Activated CD4-positive, alpha-beta T cell treated with anti-CD3 and anti-CD28 coated beads for 48 hours (primary cell): ENCODE data around the gene AHNAK.
"Not testable (repeated sequence)": the region's sequence is repeated elsewhere in the genome, so short reads cannot be mapped to it uniquely, and the experiment has no call there.

Experiments used
- DNase-seq: peaks from one replicate; pipeline ENCODE4 v3.0.0-alpha.2; 2020

AHNAK gene

DNA sequence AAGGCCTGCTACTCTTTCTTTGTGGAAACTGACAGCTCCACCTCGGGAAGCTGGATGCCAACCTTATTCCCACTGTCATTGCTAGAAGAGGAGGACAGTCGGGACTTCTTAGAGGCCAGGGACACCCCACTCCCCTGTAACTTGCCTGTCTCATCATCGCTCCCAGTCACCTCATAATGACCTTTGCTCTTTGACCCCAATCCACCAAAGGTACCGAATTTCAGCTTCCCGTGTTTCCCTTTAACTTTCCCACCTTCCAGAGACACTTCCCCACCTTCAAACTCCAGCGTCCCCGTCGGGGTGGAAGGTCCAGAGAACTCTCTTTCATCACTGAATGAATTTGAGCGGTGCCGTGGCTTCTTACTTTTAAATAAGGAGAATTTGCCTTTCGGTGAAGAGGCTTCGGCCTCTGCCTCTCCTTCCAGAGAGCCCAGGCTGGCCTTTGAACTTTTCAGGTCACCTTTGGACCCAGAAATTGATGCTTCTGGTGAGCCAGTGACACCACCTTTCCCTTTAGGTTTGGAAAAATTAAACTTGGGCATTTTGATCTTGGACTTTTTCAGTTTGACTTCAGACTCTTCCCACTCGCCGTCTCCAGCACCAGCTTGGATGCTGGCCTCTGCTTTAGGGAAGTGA, 29.8 kb downstream of the AHNAK start:
- no peak for DNase-seq

DNA sequence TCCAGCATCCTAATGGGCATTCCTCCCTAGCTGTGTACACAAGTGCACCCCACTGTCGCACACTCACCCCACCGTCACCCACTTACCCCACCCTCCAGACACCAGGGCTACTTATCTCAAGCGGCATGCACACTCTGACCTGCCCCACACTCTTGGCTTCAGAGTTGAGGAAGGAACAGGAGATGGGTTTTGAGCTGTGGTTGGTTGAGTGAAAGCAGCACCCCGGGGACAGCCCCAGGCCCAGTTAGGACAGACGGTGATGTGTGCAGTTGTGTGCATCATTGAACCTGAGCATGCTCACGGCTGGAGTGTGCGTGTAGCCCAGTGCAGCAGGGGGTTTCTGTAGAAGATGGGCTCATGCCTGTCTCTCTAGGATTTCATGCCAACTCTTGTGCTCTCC, 32.5 kb downstream of the AHNAK start:
- no peak for DNase-seq

DNA sequence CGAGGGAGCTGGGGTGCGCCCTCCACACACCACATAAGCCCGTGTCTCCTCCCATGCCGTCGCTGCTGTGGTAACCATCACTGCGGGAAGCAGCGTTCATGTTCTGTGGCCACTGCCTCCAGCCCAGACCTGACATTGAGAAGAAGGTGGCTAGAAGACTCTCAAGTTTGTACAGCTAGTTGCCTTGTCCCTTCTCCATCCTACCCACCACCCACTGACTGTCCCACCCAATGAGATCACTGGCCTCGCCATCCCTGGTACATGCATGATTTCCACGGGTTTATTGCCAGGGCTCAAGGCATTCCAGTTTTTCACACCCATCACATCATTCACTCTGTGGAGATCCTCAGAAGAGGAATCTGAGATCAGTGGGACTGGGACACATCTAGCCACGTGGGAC, 33.0 kb downstream of the AHNAK start:
- no peak for DNase-seq

DNA sequence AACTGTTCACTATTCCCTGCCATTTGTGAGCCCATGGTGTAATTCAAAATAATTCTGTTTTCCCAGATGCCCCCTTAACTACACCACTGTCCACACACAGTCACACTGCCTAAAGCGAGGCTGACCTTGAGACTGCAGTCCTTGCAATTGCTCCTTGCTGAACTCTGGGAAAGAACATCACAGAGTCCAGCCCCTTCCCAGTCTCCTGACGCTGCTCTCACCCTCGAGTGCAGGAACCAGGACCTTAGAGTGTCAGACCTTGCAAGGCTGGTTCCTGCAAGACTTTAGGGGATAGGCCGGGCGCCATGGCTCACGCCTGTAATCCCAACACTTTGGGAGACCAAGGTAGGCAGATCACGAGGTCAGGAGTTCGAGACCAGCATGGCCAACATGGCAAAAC, 33.6 kb downstream of the AHNAK start:
- no peak for DNase-seq

DNA sequence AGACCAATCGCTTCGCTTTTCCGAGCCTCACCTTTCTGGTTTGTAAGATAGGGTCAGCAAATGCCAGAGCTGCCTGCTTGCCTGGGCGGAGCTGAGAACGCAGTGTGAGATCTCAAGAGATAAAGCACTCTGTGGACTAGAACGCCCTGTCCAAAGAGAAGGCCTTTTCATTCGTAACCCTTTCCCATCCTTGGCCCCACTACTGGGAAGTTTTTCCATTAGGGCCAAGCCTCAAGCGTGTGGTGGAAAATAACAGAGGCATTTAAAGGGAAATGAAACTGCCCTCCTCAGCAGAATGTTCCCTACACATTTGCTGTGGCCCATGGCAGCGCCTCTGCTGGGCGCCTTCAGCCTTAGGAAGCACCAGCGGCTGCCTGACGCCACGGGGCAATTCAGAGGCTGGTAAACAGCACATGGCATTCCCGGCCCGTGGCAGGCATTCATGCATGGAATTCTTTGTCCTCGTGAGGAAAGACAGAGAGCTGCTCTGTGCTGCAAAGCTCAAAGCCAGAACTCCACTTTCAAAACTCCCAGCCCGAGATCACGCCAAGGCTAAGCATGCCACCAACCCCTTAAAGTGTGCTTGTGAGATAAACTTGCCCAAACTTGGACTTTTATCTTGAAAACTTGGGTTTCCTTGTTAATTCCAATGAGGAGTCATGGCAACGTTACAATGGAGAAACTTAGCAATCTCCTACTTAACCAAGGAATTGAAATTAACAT, 38.1 kb downstream of the AHNAK start:
- DNase-seq: peak; percentile 12

DNA sequence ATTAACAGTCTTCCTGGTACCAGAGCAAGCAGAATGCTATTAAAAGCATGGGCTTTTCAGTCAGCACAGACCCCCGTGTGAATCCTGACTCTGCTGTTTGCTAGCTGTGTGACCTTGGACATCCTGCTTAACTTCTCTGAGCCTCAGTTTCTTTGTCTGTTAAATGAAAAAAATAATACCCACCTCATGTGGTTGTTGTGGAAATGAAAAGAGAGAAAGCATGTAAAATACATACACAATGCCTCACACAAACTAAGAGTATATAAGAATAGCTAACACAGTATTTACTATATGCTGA, 39.5 kb downstream of the AHNAK start:
- DNase-seq: no peak

DNA sequence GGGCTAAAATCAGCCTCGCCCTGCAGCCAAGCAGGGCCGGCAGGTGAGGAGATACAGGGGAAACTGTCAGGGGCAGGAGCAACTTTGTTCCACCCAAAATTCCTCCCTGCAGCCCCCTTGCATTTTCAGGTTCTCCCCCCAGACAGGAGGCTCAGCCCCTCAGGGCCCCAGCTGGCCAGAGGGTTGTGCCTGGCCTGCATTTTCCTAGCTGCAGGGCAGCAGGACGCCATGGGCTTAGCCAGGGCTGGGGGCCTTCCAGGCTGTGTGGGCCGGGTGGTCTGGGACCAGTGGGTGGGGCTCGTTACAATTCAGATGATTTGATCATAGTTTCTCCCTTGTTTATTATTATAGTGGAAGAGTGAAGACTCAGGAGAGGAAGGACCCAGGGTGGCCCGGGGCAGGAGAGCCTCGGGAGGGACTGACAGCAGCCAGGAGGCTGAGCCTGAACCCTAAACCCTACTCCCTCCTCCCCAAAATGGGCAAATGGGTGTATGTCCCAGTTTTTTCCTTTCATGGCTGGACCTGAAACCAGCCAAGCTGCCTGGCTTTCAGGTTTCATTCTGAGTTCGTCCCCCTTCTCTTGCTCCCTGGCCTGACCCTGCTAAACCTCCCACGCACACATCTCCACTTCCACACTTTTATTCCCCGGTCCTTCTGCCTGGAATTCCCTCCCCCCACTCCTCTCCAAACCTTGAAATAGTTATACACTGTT, 40.0 kb downstream of the AHNAK start:
- no peak for DNase-seq

DNA sequence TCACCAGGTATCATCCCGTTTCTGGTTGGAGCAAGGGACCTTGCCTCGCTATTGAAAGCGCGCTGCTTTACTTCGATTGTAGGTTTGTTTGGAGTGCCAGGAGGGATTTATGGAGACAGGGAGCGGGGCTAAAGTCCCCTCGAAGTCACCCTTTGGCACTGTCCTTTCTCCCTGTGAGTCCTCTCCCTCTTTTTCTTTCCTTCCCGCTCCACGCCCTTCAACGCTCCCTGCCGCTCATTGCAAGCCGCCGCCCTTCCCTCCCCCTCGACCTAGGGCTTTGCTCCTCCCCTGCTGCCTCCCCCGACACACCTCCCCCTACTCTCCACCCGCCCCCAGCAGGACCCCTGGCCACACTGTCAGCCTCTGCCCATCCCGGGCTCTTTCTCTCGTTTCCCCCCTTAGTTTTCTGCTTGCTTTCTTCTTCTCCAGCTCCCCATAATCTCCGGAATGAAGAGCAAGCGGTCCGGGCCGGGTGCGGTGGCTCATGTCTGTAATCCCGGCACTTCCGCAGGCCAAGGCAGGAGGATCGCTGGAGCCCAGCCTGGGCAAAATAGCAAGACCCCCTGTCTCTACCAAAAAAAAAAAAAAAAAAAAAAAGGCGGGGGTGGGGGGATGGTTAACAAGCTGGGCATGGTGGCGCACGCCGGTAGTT, 41.0 kb downstream of the AHNAK start:
- no peak for DNase-seq

DNA sequence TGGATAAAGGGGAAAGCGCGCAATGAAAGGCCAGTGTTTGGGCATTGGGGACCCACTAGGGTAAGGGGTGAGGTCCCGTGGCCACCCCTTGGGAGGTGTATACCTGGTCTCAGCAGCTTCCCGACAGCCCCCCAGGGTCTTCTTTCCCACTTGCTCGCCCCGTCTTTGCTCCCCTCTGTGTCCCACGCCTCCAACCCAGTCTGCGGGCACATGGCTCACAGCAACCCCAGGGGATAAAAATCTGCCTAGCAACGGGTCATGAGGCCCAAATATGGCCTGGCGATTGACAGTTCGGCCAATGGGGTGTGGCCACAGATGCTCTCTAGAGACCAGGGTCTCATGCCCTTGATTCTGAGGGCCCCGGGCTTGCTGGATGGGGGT, 41.6 kb downstream of the AHNAK start:
- no peak for DNase-seq

DNA sequence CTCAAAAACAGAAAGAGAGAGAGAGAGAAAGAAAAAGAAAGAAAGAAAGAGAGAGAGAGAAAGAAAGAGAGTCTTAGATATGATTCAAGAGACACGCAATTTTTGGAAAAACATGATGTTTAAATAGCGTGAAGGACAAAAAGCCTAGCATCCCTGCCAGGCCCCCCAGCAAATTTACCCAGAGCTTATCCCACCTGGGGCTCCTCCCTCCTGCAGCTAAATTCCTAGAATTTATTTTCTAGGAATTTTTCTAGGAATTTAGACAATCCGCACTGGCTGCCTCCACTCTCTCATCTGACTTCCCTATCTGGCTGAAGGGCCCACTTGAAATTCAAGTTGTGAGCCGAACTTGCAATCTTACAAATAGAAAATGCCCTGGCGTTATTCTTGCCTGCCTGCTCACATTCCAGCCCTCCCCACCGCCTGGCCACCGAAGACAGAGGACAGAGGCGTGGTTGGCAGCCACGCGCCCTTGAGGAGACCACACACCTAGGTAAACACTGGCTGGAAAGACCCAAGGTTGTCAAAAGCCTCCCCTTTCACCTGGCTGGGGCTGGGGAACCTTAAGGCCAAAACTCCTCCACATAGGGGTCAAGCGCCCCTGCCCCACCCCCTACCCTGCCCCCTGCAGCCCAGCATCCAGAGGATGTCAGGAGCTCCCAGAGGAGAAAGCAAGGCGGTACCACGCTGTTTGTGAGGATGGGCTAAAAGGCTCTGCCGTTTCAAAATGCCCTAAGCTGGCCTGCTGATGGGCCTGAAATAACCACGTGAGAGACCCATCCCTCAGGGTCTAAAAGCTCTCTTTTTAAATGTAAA, 42.2 kb downstream of the AHNAK start:
- DNase-seq: no peak

DNA sequence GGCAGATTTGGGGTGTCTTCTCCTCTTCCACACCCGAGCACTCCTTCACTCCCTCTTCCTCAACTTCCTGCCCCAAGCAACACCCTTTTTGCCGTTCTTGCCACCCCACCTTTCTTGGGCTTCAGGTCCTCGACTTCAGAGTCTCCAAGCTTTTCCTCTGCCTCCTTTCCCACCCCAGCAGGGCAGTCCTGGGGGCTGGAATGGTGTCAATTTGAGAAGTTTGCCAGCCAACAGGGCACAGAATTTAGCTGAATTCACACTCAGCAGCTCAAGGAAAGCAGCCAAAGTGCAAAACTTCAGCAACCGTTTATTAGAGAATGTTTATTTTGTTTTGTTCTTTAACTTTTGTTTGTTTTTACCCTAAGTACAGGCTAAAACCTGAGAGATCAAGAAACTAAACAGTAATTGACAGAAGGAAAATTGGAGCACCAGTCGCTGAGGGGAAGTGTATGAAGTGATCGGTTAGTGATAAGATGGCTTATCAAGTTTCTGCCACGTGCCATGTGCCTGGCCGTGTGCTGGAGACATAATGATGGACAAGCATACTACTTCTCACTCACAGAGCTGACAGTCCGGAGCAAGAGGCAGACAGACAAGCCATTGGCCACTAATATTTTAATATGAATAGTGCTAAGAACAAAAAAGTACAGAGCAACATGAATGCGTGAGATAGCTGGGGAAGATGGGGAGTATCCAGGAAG, 44.4 kb downstream of the AHNAK start:
- DNase-seq: no peak

DNA sequence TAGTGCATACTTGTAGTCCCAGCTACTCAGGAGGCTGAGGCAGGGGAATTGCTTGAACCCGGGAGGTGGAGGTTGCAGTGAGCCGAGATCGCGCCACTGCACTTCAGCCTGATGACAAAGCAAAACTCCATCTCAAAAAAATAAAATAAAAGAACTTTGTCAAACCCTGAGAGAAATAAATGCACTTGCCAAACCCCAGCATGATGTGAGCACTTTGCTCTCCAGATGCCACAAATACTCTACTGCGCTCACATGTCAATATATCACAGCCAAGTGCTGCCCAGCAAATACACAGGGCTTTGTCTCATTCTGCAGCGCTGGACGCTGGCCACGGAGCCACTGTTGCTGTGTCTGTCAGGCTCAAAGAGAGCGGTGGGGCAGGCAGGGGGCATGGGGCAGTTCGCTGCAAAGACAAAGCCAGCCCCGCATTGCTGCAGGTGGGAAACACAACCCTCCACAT, 45.1 kb downstream of the AHNAK start:
- no peak for DNase-seq

DNA sequence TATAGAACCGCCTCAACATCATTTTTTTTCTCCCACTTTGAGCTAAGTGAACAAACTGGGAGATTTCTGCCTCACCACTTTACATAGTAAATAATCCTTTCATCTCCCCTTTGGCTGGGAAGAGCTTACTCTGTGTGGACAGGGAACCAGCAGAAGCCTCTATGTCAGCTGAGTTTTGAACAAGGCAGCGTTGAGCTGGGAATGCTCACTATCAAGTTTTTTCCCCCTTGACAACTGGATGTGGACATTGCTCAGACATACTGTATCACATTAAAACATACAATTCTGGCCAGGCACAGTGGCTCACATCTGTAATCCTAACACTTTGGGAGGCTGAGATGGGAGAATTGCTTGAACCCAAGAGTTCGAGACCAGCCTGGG, 46.0 kb downstream of the AHNAK start:
- no peak for DNase-seq

DNA sequence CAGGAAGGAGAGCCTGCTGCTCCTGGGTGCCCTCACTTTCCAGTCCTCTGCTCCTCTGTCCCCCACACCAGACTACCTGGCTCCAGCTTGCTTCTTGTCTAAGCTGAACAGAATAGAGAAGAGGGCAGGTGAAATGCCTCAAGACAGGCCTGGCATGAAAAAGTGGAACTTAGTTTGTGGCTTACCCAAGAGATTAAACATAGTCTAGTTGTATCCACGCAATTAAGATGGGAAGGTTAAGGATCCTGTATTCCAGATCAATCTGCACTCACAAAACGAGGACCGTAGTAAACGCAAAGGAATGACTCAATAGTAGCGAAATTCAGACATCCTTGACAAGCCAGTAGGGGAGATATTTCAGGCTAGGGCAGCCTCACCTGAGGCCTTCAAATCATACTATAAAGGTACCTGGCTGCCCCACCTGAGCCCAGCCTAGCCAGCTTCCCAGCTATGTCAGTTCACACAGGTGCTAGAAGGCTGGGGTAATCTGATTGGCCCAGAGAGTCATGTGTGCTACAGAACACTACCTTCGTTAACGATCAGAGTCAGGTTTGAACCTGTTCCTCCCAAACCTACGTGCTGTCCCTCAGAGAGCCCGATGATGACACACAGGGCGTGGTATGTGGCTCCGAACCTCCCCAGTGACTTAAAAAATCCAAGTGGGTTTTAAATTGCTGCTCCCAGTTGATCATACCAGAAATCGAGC, 46.5 kb downstream of the AHNAK start:
- DNase-seq: no peak

DNA sequence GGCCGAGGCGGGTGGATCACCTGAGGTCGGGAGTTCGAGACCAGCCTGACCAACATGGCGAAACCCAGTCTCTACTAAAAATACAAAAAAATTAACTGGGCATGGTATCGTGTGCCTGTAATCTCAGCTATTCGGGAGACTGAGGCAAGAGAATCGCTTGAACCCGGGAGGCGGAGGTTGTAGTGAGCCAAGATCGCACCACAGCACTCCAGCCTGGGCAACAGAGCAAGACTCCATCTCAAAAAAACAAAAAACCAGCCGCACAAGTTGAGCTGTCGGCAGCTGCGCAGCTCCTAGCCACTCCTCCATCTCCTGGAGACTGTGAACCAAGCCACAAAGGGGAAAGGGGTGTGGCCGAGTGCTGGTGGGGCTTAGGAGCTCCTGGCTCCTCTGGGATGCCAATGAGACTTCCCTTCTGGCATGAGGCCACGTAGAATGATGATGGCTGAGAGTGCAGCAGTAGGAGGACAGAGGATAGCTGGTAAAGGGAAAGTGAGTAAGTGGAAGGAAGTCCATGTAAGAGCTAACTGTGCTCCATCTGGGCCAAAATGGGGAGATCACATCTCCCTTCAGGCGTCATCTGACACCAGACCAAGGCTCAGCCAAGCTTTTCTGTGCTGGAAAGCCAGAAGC, 47.2 kb downstream of the AHNAK start:
- not testable (repeated sequence) for DNase-seq

DNA sequence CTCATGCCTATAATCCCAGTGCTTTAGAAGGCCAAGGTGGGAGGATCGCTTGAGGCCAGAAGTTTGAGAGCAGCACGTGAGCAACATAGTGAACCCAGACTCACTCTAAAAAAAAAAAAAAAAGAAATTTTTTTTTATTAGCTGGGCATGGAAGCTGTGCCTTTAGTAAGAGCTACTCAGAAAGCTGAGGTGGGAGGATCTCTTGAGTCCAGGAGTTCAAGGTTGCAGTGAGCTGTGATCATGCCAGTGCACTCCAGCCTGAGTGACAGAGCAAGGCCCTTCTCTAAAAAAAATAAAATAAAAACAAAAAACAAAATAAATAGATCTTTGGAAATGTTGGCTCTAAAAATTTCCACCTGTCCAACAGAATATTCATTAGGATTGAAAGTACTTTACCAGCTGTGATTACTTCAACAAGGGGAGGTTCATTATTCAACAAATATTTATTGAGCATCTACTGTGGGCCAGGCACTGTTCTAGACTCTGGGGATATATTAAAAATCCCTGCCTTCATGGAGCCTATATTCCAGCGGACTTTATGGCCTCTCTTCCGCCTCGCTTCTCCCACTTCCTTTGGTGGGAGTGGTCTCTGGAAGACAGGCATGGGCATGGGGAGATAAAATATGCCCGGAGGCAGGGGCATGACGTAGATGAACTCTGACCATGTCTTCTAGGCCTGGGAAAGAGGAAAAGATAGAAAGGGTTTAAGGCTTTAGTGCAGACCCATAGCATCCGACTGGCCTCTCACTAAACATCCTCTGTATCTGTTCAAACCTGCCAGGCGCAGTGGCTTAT, 47.9 kb downstream of the AHNAK start:
- DNase-seq: no peak

DNA sequence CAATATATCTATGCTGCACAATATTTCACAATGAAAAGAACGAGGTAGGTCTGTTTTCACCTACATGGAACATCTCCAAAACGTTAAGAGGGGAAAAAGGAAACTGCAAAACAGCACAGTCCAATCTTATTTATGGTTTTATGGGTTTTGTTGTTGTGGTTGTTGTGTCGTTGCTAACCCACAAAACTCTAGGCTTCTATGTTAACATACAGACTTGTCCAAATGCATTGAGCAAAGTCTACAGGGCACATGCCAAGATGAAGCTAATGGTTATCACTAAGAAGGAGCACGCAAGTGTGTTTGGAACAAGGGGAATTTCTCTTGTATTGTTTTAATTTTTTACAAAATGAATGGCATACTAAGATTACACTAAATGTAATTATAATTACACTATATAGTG, 48.6 kb downstream of the AHNAK start:
- DNase-seq: no peak

DNA sequence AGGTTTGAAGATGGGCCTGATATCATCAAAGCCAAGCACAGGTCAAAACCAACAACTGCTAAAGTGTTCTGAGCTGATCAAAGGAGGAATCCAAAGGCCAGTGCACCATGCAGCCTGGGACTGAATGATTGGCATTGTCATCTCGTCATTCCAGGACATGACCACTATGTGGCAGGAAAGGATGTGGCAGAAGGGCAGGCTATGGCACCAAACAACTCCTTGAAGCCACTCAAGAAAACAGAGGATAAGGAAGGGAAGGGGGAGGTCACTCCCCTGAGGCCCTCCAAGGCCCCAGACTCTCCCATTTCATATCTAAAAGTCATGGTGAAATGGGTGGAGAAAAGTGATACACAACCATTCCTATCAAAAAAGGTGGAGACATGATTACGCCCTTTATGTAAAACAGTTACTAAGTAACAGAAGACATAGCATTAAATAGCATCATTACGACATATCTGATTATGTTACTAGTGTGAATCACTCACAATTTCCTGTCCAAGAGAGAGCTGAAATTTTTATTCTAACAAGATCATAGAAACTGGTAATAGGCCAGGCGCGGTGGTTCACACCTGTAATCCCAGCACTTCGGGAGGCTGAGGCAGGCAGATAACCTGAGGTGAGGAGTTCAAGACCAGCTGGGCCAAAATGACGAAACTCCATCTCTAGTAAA, 49.3 kb downstream of the AHNAK start:
- DNase-seq: peak; percentile 13

DNA sequence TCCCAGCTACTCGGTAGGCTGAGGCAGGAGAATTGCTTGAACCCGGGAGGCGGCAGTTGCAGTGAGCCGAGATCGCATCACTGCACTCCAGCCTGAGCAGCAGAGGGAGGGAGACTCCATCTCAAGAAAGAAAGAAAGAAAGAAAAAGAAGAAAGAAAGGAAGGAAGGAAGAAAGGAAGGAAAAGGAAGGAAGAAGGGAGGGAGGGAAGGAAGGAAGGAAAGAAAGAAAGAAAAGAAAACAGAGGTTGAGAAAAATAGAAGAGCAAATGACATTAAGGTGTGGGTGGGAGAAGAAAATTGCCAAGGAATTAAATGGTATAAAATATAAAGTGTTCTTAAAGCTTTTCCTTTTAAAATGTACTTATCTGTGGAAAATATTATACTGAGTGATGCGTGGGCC, 49.9 kb downstream of the AHNAK start:
- no peak for DNase-seq

DNA sequence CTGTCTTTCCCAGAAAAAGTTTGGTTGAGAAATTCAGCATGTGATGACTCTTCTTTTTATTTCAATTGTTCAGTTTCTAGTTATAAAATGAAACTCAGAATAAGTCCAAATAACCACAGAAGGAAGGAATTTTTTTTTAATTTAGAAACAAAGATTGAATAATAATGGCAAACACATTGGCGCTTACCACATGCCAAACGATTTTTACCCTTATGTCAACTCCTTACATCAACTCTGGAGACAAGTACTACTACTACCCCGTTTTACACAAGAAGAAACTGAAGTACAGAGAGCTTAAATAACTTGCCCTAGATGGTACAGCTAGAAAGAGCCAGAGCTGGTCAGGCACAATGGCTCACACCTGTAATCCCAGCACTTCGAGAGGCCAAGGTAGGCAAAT, 52.4 kb downstream of the AHNAK start:
- no peak for DNase-seq
